ENCODE measurements around the gene NFX1.

NFX1 gene

GRCh38 chr9:33366979-33367480 is 76.7 kb downstream of the NFX1 start:
- Histone ChIP-seq H3K36me3 (ENCODE audit: control insufficient read depth, insufficient read depth, low read length, severe bottlenecking) (peaks cover 80% of the 10 kb centered on the region), H3K4me3 (ENCODE audit: low read length) (no peak overlapping the region), H3K9me3 (ENCODE audit: control insufficient read depth, low read length) (no peaks in the 10 kb centered on the region), H3K27me3 (replicated peaks; ENCODE audit: control insufficient read depth, insufficient read depth, low read length) (no peaks in the 10 kb centered on the region), H3K9ac (ENCODE audit: low read length) (no peak overlapping the region), H3K4me1 (ENCODE audit: control insufficient read depth, insufficient read depth, low read length) (no peaks in the 10 kb centered on the region)
- no peak for DNase-seq (ENCODE audit: low read depth)

- no peak overlapping the region for H3K4me3 ChIP-seq (ENCODE audit: low read length)
- H3K27me3 ChIP-seq (replicated peaks; ENCODE audit: control insufficient read depth, insufficient read depth, low read length): no peaks in the 10 kb centered on the region
- H3K4me1 ChIP-seq (ENCODE audit: control insufficient read depth, insufficient read depth, low read length): peaks cover 15% of the 10 kb centered on the region
- DNase-seq (ENCODE audit: low read depth): no peak
- no peaks in the 10 kb centered on the region for H3K9me3 ChIP-seq (ENCODE audit: control insufficient read depth, low read length)
- H3K36me3 ChIP-seq (ENCODE audit: control insufficient read depth, insufficient read depth, low read length, severe bottlenecking): peaks cover 46% of the 10 kb centered on the region
- H3K9ac ChIP-seq (ENCODE audit: low read length): no peak overlapping the region
Measured at GRCh38 chr9:33372900-33373299, 82.6 kb downstream of the NFX1 start.

GRCh38 chr9:33374190-33374589 is 83.9 kb downstream of the NFX1 start:
- Histone ChIP-seq H3K4me1 (ENCODE audit: control insufficient read depth, insufficient read depth, low read length) (peaks cover 15% of the 10 kb centered on the region), H3K36me3 (ENCODE audit: control insufficient read depth, insufficient read depth, low read length, severe bottlenecking) (peaks cover 39% of the 10 kb centered on the region), H3K4me3 (ENCODE audit: low read length) (no peak overlapping the region), H3K27me3 (replicated peaks; ENCODE audit: control insufficient read depth, insufficient read depth, low read length) (no peaks in the 10 kb centered on the region), H3K9ac (ENCODE audit: low read length) (no peak overlapping the region), H3K9me3 (ENCODE audit: control insufficient read depth, low read length) (no peaks in the 10 kb centered on the region)
- no peak for DNase-seq (ENCODE audit: low read depth)

- Histone ChIP-seq H3K4me3 (ENCODE audit: low read length) (no peak overlapping the region), H3K9me3 (ENCODE audit: control insufficient read depth, low read length) (no peaks in the 10 kb centered on the region), H3K36me3 (ENCODE audit: control insufficient read depth, insufficient read depth, low read length, severe bottlenecking) (peaks cover 34% of the 10 kb centered on the region), H3K27me3 (replicated peaks; ENCODE audit: control insufficient read depth, insufficient read depth, low read length) (no peaks in the 10 kb centered on the region), H3K9ac (ENCODE audit: low read length) (peak overlapping the region; percentile 58), H3K4me1 (ENCODE audit: control insufficient read depth, insufficient read depth, low read length) (peaks cover 15% of the 10 kb centered on the region)
- peak; percentile 93 for DNase-seq (ENCODE audit: low read depth)
Measured at GRCh38 chr9:33374634-33375237, 84.4 kb downstream of the NFX1 start.

- H3K4me1 ChIP-seq (ENCODE audit: control insufficient read depth, insufficient read depth, low read length): peaks cover 15% of the 10 kb centered on the region
- H3K9me3 ChIP-seq (ENCODE audit: control insufficient read depth, low read length): no peaks in the 10 kb centered on the region
- peak overlapping the region; percentile 58 for H3K9ac ChIP-seq (ENCODE audit: low read length)
- H3K27me3 ChIP-seq (replicated peaks; ENCODE audit: control insufficient read depth, insufficient read depth, low read length): no peaks in the 10 kb centered on the region
- H3K4me3 ChIP-seq (ENCODE audit: low read length): no peak overlapping the region
- peaks cover 28% of the 10 kb centered on the region for H3K36me3 ChIP-seq (ENCODE audit: control insufficient read depth, insufficient read depth, low read length, severe bottlenecking)
- DNase-seq (ENCODE audit: low read depth): no peak
Measured at GRCh38 chr9:33375238-33375840, 85.0 kb downstream of the NFX1 start.

- DNase-seq (ENCODE audit: low read depth): no peak
- Histone ChIP-seq H3K4me3 (ENCODE audit: low read length) (no peak overlapping the region), H3K27me3 (replicated peaks; ENCODE audit: control insufficient read depth, insufficient read depth, low read length) (no peaks in the 10 kb centered on the region), H3K4me1 (ENCODE audit: control insufficient read depth, insufficient read depth, low read length) (peaks cover 15% of the 10 kb centered on the region), H3K9ac (ENCODE audit: low read length) (peak overlapping the region; percentile 58), H3K36me3 (ENCODE audit: control insufficient read depth, insufficient read depth, low read length, severe bottlenecking) (peaks cover 22% of the 10 kb centered on the region), H3K9me3 (ENCODE audit: control insufficient read depth, low read length) (no peaks in the 10 kb centered on the region)
Measured at GRCh38 chr9:33375841-33376321, 85.6 kb downstream of the NFX1 start.

- Histone ChIP-seq H3K4me3 (ENCODE audit: low read length) (no peak overlapping the region), H3K9ac (ENCODE audit: low read length) (no peak overlapping the region), H3K9me3 (ENCODE audit: control insufficient read depth, low read length) (no peaks in the 10 kb centered on the region), H3K4me1 (ENCODE audit: control insufficient read depth, insufficient read depth, low read length) (peaks cover 15% of the 10 kb centered on the region), H3K27me3 (replicated peaks; ENCODE audit: control insufficient read depth, insufficient read depth, low read length) (no peaks in the 10 kb centered on the region), H3K36me3 (ENCODE audit: control insufficient read depth, insufficient read depth, low read length, severe bottlenecking) (peaks cover 9% of the 10 kb centered on the region)
- no peak for DNase-seq (ENCODE audit: low read depth)
Measured at GRCh38 chr9:33377089-33377715, 86.9 kb downstream of the NFX1 start.

- Histone ChIP-seq H3K27me3 (replicated peaks; ENCODE audit: control insufficient read depth, insufficient read depth, low read length) (no peaks in the 10 kb centered on the region), H3K4me3 (ENCODE audit: low read length) (no peak overlapping the region), H3K36me3 (ENCODE audit: control insufficient read depth, insufficient read depth, low read length, severe bottlenecking) (no peaks in the 10 kb centered on the region), H3K9me3 (ENCODE audit: control insufficient read depth, low read length) (no peaks in the 10 kb centered on the region), H3K4me1 (ENCODE audit: control insufficient read depth, insufficient read depth, low read length) (peaks cover 15% of the 10 kb centered on the region), H3K9ac (ENCODE audit: low read length) (no peak overlapping the region)
- DNase-seq (ENCODE audit: low read depth): no peak
Measured at GRCh38 chr9:33378121-33378795, 87.9 kb downstream of the NFX1 start.

- Histone ChIP-seq H3K9ac (ENCODE audit: low read length) (no peak overlapping the region), H3K4me3 (ENCODE audit: low read length) (no peak overlapping the region), H3K27me3 (replicated peaks; ENCODE audit: control insufficient read depth, insufficient read depth, low read length) (no peaks in the 10 kb centered on the region), H3K36me3 (ENCODE audit: control insufficient read depth, insufficient read depth, low read length, severe bottlenecking) (no peaks in the 10 kb centered on the region), H3K4me1 (ENCODE audit: control insufficient read depth, insufficient read depth, low read length) (peaks cover 15% of the 10 kb centered on the region), H3K9me3 (ENCODE audit: control insufficient read depth, low read length) (no peaks in the 10 kb centered on the region)
- no peak for DNase-seq (ENCODE audit: low read depth)
Measured at GRCh38 chr9:33379666-33380389, 89.5 kb downstream of the NFX1 start.

- Histone ChIP-seq H3K36me3 (ENCODE audit: control insufficient read depth, insufficient read depth, low read length, severe bottlenecking) (no peaks in the 10 kb centered on the region), H3K9me3 (ENCODE audit: control insufficient read depth, low read length) (no peaks in the 10 kb centered on the region), H3K9ac (ENCODE audit: low read length) (no peak overlapping the region), H3K27me3 (replicated peaks; ENCODE audit: control insufficient read depth, insufficient read depth, low read length) (no peaks in the 10 kb centered on the region), H3K4me1 (ENCODE audit: control insufficient read depth, insufficient read depth, low read length) (peaks cover 9% of the 10 kb centered on the region), H3K4me3 (ENCODE audit: low read length) (no peak overlapping the region)
- DNase-seq (ENCODE audit: low read depth): no peak
Measured at GRCh38 chr9:33380390-33381094, 90.2 kb downstream of the NFX1 start.

Data from adipocyte (in vitro differentiated cells).